ENCODE results near the gene ESF1.

ESF1 gene

DNA sequence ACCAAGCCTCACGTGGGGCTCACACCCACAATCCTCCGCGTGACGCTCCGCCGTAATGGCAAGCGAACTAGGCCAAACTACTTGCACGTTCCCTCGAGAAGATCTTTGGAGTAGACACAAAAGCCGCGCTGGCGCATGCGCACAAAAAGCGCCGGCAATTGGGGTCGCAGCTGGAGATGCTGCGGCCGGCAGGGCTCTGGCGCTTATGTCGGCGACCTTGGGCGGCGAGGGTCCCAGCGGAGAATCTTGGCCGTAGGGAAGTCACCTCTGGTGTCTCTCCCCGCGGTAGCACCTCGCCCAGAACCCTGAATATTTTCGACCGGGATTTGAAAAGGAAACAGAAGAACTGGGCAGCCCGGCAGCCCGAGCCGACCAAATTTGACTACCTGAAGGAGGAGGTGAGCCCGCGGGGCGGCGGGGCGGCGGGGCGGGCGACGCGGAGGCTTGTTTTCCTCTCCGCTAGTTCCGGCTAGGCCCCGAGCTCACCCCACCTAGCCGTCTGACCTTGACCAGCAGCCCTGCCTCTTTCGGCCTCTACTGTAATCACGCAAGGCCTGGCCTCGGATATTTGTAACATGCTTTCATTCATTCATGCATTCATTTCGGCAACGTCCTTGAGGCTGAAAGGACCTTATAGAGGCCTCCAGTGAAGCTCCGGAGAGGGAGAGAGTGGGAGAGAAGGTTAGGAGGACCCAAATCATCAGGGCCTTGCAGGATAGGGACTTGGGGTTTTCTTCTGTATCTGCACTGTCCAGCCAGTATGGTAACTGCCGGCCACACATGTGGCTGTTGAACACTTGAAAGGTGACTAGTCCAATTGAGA, at the start of gene ESF1, which contains the start of gene NDUFAF5:
ESF1 (minus strand) TSS at position 27 of the 823 bp plus-strand sequence. CDS start 1,779 bp downstream, outside the sequence.
NDUFAF5 (plus strand) TSS at position 136 of the 823 bp plus-strand sequence; CDS start at position 177, 41 bp downstream.
- DNase-seq (ENCODE audit: extremely low read depth in 1 of 2, low read depth in 1 of 2) = peak; percentile 84 to 85

GRCh38 chr20:13831476-13831875, 46.8 kb upstream of the ESF1 start:
- DNase-seq (ENCODE audit: extremely low read depth in 1 of 2, low read depth in 1 of 2) = no peak

- DNase-seq (ENCODE audit: extremely low read depth in 1 of 2, low read depth in 1 of 2) = no peak
Observed at GRCh38 chr20:13825465-13825864, 40.7 kb upstream of the ESF1 start.

GRCh38 chr20:13824459-13824858, 39.7 kb upstream of the ESF1 start:
- DNase-seq (ENCODE audit: extremely low read depth in 1 of 2, low read depth in 1 of 2) = no peak

DNA sequence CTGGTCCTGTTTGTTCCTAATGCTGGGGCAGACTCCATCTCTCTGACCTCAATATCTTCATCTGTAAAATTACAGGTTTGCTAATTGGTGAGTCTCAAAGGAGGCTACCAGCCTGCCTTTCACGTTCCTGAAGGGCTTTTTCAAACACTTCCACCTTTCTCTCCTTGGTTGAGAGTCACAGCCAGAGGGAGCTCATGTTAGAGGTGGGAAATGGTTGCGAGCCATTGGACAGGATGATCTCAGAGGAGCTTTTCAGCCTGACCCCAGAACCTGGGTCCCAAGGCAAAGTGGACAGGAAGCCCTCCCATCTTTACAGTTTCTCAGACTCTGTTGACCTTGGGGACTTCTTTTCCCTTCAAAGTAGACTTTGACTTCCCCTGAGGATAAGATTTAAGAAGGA, 37.7 kb upstream of the ESF1 start:
- DNase-seq (ENCODE audit: extremely low read depth in 1 of 2, low read depth in 1 of 2) = no peak

DNA sequence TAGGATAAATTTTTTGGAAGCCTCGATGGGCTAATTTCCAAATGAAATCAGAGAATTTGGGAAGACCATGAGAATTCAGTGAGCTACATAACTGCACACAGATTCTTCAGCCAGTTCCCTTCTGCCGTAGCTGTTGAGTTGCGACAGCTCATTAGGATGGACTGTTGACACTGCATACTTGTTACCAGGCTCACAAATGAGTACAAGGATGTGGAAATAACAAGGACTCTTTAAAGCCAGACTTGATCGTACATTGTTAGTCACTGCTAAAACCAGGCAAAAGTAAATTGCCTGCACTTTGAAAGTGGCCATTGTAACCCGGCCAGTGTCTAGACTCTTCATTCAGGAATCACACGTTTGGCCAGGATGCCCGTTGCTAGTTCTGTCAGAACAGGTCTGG, 37.2 kb upstream of the ESF1 start:
- DNase-seq (ENCODE audit: extremely low read depth in 1 of 2, low read depth in 1 of 2) = no peak

DNA sequence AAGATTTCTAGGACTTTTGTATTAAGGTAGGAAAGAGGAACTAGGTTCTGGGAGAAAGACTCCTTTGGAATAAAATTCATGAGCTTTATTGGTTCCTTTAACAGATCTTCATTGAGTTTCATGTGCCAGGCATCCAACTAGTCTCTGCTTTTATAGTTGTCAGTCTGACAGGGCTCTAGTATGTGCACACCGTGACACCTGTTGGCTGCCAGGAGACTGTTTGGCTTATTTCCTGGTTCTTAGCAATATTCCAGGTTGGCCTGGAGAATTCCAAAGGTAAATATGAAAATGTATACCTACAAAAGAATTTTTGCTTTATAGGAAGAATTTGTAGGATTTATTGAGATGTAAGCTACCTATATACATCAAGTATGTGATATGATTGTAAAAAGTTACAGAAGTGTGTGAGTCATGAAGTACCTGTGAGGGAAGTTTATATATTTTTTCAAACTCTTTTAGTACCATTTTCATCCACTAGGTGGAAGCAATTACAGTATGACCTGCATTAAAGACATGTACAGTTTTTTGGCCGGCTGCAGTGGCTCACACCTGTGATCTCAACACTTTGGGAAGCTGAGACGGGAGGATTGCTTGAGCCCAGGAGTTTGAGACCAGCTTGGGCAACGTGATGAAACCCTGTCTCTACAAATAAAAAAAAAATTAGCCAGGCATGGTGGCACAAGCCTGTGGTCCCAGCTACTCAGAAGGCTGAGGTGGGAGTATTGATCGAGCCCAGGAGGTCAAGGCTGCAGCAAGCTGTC, 35.3 kb upstream of the ESF1 start:
- no peak for DNase-seq (ENCODE audit: extremely low read depth in 1 of 2, low read depth in 1 of 2)

- DNase-seq (ENCODE audit: extremely low read depth in 1 of 2, low read depth in 1 of 2) = no peak
Observed at GRCh38 chr20:13817342-13817741, 32.6 kb upstream of the ESF1 start.

DNA sequence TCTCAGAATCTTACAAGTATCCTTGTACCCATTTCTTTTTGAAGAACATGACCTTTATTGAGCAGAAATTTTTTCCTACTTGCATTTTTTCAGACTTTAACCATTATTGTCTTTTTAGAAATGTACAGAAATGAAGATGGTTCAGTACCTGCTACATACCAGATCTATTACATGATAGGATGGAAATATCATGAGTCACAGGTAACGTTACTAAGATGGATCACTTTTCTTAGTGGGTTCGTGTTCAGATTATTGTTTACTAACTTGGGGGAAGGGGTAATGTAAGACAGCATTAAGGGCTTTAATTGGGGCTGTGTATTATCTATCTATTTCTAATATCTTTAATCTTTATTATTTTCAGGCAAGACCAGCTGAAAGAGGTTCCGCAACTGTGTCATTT, 32.0 kb upstream of the ESF1 start:
- no peak for DNase-seq (ENCODE audit: extremely low read depth in 1 of 2, low read depth in 1 of 2)

DNA sequence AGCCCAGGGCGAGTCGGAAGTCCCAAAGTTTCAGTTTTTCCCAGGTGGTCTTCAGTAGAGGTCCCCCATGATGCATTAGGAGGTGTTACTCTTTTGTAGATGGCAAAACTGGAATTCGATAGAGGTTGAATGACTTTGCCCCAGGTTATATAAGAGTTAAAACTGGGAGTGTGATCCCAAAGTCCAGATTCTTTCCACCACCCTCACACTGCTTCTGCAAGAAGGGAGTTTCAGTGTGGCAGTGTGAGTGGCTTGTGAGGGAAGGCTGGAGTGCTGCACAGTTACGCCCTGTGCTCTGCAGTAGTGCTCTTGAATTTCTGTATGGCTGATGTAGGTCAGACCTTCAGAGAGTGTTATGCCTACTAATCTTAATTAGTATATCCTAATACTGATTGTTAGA, 30.0 kb upstream of the ESF1 start:
- no peak for DNase-seq (ENCODE audit: extremely low read depth in 1 of 2, low read depth in 1 of 2)

- DNase-seq (ENCODE audit: extremely low read depth in 1 of 2, low read depth in 1 of 2) = no peak
Observed at GRCh38 chr20:13813910-13814309, 29.2 kb upstream of the ESF1 start.

DNA sequence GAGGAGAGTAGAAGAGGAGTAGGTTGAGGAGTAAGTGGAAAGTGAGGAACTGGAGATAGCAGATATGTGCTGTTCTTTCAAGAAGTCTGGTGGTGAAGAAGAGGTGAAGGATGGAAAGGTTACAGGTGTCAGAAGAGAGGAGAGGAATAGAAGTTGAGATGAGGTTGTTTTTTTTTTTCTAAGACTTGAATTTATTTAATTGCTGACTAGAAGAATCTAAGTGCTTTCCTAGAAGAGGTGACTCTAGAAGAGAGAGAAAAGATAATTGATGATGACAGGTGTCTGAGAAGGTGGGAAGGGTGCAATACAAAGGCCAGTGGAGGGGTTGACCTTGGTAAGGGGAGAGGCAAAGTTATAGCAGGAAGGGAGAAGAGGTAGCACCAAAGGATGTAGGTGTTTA, 25.7 kb upstream of the ESF1 start:
- no peak for DNase-seq (ENCODE audit: extremely low read depth in 1 of 2, low read depth in 1 of 2)

DNA sequence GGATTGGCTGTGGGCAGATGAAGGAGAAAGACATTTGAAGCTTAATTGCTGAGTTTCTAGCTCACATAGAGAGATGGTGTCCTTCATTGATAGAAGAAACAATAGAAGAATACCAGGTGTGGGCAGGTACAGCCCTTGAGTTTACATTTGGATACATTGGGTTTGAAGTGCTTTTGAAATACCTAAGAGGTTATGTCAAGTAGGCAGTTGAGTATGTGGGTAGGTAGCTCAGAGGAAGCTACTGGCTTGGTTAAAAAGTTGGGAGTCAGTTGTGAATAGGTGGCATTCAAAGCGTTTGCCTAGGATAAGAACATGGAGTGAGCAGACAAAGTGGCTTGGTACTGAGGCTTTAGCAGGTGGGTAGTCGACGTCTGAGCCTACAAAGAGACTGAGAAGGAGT, 25.1 kb upstream of the ESF1 start:
- DNase-seq (ENCODE audit: extremely low read depth in 1 of 2, low read depth in 1 of 2) = no peak

DNA sequence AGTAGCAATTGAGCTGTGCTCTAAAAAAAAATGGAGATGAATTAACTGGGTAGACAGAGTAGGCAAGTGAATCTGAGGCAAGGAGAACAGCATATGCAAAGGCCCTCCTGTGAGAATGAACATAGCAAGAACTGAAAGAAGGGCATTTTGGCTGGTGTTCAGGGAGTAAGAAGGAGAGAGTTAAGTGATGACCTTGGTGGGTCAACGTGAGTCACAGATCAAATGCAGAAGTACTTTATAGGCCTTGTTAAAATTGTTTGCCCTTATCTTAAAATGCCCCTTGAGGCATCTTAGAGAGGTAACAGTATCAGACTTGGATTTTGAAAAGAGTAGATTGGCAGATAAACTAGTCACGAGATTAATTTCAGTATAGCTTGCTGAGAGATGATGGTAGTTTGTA, 24.7 kb upstream of the ESF1 start:
- no peak for DNase-seq (ENCODE audit: extremely low read depth in 1 of 2, low read depth in 1 of 2)

DNA sequence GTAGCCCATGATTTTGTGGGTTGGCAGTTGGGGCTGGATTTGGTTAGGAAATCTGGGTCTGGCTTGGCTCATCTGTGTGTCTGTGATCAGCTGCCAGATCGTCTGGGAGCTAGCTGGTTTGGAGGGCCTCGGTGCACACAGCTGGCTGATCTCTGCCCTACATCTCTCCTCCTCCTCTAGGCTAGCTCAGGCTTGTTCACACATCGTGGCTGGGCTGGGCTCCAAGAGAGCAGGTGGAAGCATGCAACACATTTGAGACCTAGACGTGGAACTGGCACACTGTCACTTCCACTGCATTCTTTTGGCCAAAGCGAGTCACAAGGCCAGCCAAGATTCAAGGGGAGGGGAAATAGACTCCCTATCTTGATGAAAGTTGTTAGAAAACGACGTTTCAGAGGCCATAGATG, 16.0 kb upstream of the ESF1 start:
- no peak for DNase-seq (ENCODE audit: extremely low read depth in 1 of 2, low read depth in 1 of 2)

DNA sequence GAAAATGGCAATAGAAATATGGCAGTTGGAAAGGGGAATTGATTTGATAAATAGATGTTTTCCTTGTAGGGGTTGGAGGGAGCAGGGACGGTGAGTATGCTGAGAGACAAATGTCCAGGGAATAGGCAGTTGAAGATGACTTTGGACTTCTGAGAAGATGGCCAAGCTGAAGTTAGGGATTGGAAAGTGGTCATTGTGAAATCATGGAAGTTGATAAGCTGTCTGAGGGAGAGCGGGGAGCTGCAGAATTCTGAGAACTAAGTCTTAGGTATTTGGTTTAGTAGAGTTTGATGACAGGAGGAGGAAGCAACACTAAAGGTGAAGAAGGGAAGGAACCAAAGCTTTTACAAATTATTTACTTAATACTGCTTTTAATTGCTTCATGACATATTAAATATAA, 15.3 kb upstream of the ESF1 start:
- DNase-seq (ENCODE audit: extremely low read depth in 1 of 2, low read depth in 1 of 2) = no peak

DNA sequence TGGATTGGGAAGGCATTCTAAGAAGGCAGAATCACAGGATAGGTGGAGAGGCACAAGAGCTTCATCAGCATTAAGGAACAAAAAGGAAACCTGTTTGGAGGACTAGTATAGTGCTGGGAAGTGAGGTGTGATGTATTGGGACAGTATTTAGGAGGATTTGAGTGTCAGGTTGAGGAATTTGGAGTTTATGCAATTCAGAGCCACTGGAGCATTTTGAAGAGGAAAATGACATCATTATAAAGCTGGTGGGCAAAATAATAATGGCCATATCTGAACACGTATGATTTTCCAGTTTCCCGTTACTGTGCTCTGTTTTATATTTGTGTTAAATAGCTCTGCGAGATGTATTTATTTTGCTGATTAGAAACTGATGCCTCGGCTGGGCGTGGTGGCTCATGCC, 14.3 kb upstream of the ESF1 start:
- DNase-seq (ENCODE audit: extremely low read depth in 1 of 2, low read depth in 1 of 2) = no peak

DNA sequence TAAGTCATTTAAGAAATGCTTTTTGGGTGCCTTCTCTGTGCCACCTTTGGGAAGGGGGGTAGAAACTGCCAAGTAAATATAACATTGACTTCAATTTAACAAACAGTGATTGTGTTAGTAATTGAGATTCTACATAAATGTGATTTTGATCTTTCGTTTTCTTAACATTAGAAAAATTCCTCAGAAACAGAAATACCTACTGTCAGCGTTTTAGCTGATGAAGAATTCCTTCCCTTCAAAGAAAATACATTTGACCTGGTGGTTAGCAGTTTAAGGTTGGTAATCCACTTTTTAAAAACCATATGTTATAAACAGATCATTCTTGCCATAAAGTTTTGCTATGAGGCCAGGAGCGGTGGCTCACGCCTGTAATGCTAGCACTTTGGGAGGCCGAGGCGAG, 9.9 kb upstream of the ESF1 start:
- no peak for DNase-seq (ENCODE audit: extremely low read depth in 1 of 2, low read depth in 1 of 2)

DNA sequence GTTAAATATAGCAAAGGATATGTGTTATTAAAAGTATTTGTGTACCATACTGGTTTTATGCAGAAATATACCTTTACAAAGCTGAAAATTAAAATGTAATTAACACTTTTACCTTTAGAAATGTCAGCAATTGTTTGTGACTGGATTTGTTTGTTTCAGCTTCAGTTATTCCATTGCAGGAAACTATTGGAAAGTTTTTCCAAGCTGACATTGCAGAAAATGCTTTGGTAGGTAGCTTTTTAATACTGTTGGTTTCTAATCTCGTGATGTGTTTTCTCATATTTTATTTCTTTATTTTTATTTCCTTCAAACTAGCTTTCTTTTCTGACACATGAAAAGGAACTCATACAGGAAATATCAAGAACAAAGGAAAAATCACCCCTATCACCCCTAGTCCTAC, 8.3 kb upstream of the ESF1 start:
- DNase-seq (ENCODE audit: extremely low read depth in 1 of 2, low read depth in 1 of 2) = no peak

DNA sequence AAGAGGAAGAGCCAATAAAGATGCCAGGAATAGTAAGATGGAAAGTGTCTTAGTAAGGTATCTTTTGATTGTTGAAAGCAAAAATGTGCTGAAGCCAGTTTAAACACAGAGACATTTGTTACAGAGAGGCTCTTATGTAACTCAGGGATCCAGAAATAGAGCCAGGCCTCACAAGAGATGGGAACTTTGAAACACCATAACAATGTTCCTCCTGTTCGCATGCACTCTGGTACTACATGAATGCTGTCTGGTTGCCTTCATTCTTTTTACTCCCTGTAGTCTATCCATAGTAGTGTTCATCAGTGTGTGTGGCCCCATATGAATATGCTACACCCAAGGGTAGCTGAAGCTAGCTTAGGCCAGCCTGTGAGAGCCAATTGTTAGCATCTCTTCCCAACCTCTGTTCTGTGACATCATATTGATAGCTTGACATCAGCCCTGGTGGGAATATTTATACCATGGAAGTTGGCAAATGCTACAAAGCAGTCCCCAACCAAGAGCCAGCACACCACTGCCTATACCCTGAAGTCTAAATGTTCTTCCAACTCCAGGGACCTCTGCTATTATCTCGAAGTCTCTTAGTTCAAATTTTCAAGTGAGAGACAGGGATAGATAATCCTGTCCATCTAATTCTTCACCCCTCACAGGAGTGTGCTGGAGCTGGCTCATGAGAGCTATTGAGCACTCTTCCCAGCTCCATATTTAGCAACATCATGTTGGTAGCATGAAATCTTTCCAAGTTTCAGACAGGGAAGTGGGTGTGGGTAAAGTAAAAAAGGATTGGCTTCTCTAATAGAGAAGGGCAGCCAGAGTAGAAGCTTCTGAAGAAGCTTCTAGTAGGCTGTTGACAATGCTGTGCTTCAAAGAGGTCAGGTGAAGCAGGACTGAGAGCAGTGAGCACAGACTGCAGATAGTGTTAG, 7.1 kb upstream of the ESF1 start:
- no peak for DNase-seq (ENCODE audit: extremely low read depth in 1 of 2, low read depth in 1 of 2)

GRCh38 chr20:13790708-13791107, 6.0 kb upstream of the ESF1 start:
- no peak for DNase-seq (ENCODE audit: extremely low read depth in 1 of 2, low read depth in 1 of 2)
